Frontal cortex (tissue), 1 donor: ENCODE data around the gene TMED4. TPM values are rescaled to one million over a fixed set of nuclear protein-coding genes. Genes with fewer than 3 reads are reported as not detected.

Experiments
- total RNA-seq: library from RNA; depleted of rRNA; stranded (reverse); fragments of >200 nt; gene quantifications from one replicate; pipeline ENCODE4 v1.2.3, GENCODE V29; 2014

TMED4 gene
- total RNA-seq, 1 donor from 2014 or later: 73.4 TPM

Other genes with a start within 250 kb of the TMED4 start
- gene NUDCD3, start 91.6 kb downstream of the TMED4 start, total RNA-seq: 110 TPM
- not detected for gene NPC1L1, start 40.9 kb downstream of the TMED4 start, total RNA-seq
- gene DDX56, start 8.3 kb downstream of the TMED4 start, total RNA-seq: 39.5 TPM
- 35.1 TPM for gene OGDH, start 24.4 kb upstream of the TMED4 start, total RNA-seq
- 9.8 TPM for gene ZMIZ2, start 166.6 kb upstream of the TMED4 start, total RNA-seq
- 518 TPM for gene PPIA, start 214.4 kb upstream of the TMED4 start, total RNA-seq